Loucy (cell line): ENCODE measurements around the gene TINCR.

Experiments used
- H2AFZ ChIP-seq: fragments of 200-600 bp; sonication (generic); 2 replicates; pipeline ENCODE4 v1.6.0; 2016; ENCODE audit warnings: antibody characterized with exemption, mild to moderate bottlenecking, low read length, moderate library complexity
- H3F3A ChIP-seq: fragments of 200-600 bp; 2 replicates; pipeline ENCODE4 v1.6.0; 2016; ENCODE audit warnings: antibody characterized with exemption, low read depth, mild to moderate bottlenecking
- H3K27me3 ChIP-seq: fragments of 200-600 bp; sonication (generic); 2 replicates; pipeline ENCODE4 v1.6.1; 2014; ENCODE audit warnings: low read length, mild to moderate bottlenecking; ENCODE audit not compliant: insufficient read depth, poor library complexity, severe bottlenecking
- H3K36me3 ChIP-seq: fragments of 200-600 bp; sonication (generic); 2 replicates; pipeline ENCODE4 v1.6.1; 2016; ENCODE audit warnings: low read length; ENCODE audit not compliant: insufficient read depth
- H3K4me1 ChIP-seq: fragments of 200-600 bp; sonication (generic); 2 replicates; pipeline ENCODE4 v1.5.1; 2014; ENCODE audit warnings: low read length, mild to moderate bottlenecking; ENCODE audit not compliant: insufficient read depth, poor library complexity, severe bottlenecking
- H3K4me2 ChIP-seq: fragments of 200-600 bp; sonication (generic); 2 replicates; pipeline ENCODE4 v1.6.0; 2014; ENCODE audit warnings: antibody characterized with exemption, low read length, low read depth, mild to moderate bottlenecking; ENCODE audit not compliant: poor library complexity, severe bottlenecking
- H3K4me3 ChIP-seq: fragments of 200-600 bp; sonication (generic); 2 replicates; pipeline ENCODE4 v1.5.1; 2014; ENCODE audit warnings: low read length, mild to moderate bottlenecking, mixed read lengths; ENCODE audit not compliant: poor library complexity, severe bottlenecking
- H3K79me2 ChIP-seq: fragments of 200-600 bp; sonication (generic); 2 replicates; pipeline ENCODE4 v1.6.1; 2014; ENCODE audit warnings: low read length; ENCODE audit not compliant: insufficient read depth
- H3K9ac ChIP-seq: fragments of 200-600 bp; sonication (generic); 2 replicates; pipeline ENCODE4 v1.6.0; 2014; ENCODE audit warnings: mild to moderate bottlenecking, low read depth, low read length, moderate library complexity; ENCODE audit not compliant: poor library complexity, severe bottlenecking
- H3K9me2 ChIP-seq: fragments of 200-600 bp; sonication (generic); replicated peaks from 2 replicates; pipeline ENCODE4 v1.6.1; 2016; ENCODE audit warnings: low read depth, low read length, mixed read lengths
- H3K9me3 ChIP-seq: fragments of 200-600 bp; sonication (generic); 2 replicates; pipeline ENCODE4 v1.6.1; 2014; ENCODE audit warnings: mild to moderate bottlenecking, antibody characterized with exemption, low read length, low read depth; ENCODE audit not compliant: insufficient read depth
- H4K20me1 ChIP-seq: fragments of 200-600 bp; sonication (generic); 2 replicates; pipeline ENCODE4 v1.6.0; 2014; ENCODE audit warnings: antibody characterized with exemption, low read length, mild to moderate bottlenecking; ENCODE audit not compliant: insufficient read depth, poor library complexity, severe bottlenecking
- EZH2phosphoT487 ChIP-seq: fragments of 200-600 bp; IDR thresholded peaks from 2 replicates; pipeline ENCODE4 v1.6.1; 2018; ENCODE audit warnings: antibody characterized with exemption, mild to moderate bottlenecking, moderate library complexity, borderline replicate concordance
- TF ChIP-seq, protein P1 (sequence below): fragments of 200-600 bp; sonication (generic); conservative IDR thresholded peaks from 2 replicates; pipeline ENCODE4 v1.5.1; 2014; ENCODE audit warnings: mild to moderate bottlenecking, antibody characterized with exemption, low read length

TINCR gene

GRCh38 chr19:5608291-5608690, 40.5 kb upstream of the TINCR start:
- Histone ChIP-seq H3K4me1 (no peaks in the 10 kb centered on the region), H3K27me3 (no peaks in the 10 kb centered on the region), H3K4me3 (no peak overlapping the region), H3K36me3 (peaks cover 87% of the 10 kb centered on the region), H3K4me2 (no peak overlapping the region), H3K9ac (no peak overlapping the region), H2AFZ (no peak overlapping the region), H3F3A (no peaks in the 10 kb centered on the region), H4K20me1 (peaks cover 11% of the 10 kb centered on the region), H3K9me3 (no peaks in the 10 kb centered on the region), H3K9me2 (no peaks in the 10 kb centered on the region), H3K79me2 (peaks cover 31% of the 10 kb centered on the region; the same call in 1 of the 2 replicates)
- TF ChIP-seq, protein P1, sequence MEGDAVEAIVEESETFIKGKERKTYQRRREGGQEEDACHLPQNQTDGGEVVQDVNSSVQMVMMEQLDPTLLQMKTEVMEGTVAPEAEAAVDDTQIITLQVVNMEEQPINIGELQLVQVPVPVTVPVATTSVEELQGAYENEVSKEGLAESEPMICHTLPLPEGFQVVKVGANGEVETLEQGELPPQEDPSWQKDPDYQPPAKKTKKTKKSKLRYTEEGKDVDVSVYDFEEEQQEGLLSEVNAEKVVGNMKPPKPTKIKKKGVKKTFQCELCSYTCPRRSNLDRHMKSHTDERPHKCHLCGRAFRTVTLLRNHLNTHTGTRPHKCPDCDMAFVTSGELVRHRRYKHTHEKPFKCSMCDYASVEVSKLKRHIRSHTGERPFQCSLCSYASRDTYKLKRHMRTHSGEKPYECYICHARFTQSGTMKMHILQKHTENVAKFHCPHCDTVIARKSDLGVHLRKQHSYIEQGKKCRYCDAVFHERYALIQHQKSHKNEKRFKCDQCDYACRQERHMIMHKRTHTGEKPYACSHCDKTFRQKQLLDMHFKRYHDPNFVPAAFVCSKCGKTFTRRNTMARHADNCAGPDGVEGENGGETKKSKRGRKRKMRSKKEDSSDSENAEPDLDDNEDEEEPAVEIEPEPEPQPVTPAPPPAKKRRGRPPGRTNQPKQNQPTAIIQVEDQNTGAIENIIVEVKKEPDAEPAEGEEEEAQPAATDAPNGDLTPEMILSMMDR = no peak
- no peak for TF ChIP-seq EZH2phosphoT487

DNA sequence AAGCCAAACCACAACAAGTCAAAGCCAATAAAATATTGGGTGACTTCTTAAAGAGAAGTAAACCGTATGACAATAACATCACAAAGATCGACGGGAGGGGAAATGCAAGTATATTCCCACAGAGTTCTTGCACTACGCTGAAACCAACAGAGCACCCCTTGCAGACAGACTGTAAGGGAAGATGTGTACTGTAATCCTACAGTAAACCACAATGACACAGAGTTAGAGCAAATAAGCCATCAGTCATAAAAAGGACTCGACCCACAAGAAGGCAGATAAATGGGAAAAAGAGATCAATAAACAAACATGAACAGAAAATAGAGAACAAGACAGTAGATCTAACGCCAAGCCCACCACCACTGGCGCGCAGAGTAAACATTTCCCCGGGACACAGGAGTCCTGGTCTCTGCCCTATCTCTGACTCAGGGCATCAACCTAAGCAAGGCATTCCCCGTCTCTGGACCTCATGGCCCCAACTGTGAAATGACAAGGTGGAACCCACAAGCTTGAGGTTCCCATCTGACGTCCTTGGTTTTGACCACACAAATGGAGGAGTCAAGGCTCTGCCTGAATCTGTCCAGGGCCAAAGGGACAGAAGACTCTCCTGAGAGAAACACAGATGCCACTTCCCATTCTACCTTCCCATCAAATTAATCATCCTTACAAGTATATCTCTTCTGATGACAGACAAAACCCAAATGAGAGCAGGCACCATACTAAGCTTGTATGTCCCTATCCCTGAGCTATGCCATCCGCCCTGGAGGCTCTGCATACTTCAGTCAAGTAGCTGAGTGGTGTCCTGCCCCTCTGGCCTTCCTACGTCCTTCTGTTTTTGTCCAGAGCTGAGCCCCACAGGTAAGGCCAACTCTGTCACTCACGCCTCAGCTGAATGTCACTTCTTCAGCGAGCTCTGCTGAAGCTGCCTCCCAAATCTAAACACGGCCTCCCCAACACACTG, 39.8 kb upstream of the TINCR start:
- H3K79me2 ChIP-seq = peaks cover 31% of the 10 kb centered on the region; the same call in 1 of the 2 replicates
- H4K20me1 ChIP-seq = peaks cover 15% of the 10 kb centered on the region
- no peak for TF ChIP-seq EZH2phosphoT487
- TF ChIP-seq, protein P1 = no peak
- H3K9me3 ChIP-seq = no peaks in the 10 kb centered on the region
- H3K27me3 ChIP-seq = no peaks in the 10 kb centered on the region
- H3K9me2 ChIP-seq = no peaks in the 10 kb centered on the region
- peaks cover 87% of the 10 kb centered on the region for H3K36me3 ChIP-seq
- H3F3A ChIP-seq = no peaks in the 10 kb centered on the region
- H3K4me1 ChIP-seq = no peaks in the 10 kb centered on the region
- no peak overlapping the region for H2AFZ ChIP-seq
- H3K4me3 ChIP-seq = no peak overlapping the region
- H3K9ac ChIP-seq = no peak overlapping the region
- H3K4me2 ChIP-seq = no peak overlapping the region

- Histone ChIP-seq H4K20me1 (peaks cover 15% of the 10 kb centered on the region), H3K9me3 (no peaks in the 10 kb centered on the region), H3K79me2 (peaks cover 34% of the 10 kb centered on the region; the same call in 1 of the 2 replicates), H3K4me1 (no peaks in the 10 kb centered on the region), H3K4me3 (no peak overlapping the region), H3K4me2 (no peak overlapping the region), H2AFZ (no peak overlapping the region), H3K27me3 (no peaks in the 10 kb centered on the region), H3K36me3 (peaks cover 88% of the 10 kb centered on the region; the same call in 1 of the 2 replicates), H3K9me2 (no peaks in the 10 kb centered on the region), H3F3A (no peaks in the 10 kb centered on the region), H3K9ac (no peak overlapping the region)
- TF ChIP-seq, protein P1 = no peak
- TF ChIP-seq EZH2phosphoT487 = no peak
Measured at GRCh38 chr19:5605362-5605761, 37.6 kb upstream of the TINCR start.
